GM19025 (cell line): ENCODE measurements around the gene KRT73.

Experiments used
- ATAC-seq: cut with Tn5 transposase; IDR thresholded peaks from one replicate; pipeline ENCODE4 v1.9.1; 2021; ENCODE audit warnings: mild to moderate bottlenecking, low read depth, moderate library complexity; ENCODE audit not compliant: unreplicated experiment

KRT73 gene

GRCh38 chr12:52646613-52647012 lies 28.3 kb upstream of the KRT73 start:
- ATAC-seq, result no peak

DNA sequence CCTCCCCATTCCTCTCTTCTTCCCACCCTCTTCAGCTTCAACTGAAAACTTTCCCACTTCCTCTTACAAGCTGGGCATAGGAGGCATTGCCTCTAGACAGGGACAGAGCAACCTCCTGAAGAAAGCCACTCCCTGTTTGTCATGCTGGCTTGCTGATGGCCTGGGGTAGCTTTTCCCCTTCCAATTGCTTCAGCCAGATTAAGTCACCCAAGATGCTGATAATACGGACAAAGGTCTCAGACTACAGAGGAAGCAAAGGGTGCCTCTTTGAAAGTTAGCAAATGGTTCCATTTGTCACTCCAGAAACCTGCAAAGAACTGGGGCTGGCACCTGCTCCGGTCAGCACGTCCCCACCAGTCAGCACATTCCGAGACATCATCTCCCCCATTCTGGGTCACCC lies 27.6 kb upstream of the KRT73 start:
- ATAC-seq, result no peak

DNA sequence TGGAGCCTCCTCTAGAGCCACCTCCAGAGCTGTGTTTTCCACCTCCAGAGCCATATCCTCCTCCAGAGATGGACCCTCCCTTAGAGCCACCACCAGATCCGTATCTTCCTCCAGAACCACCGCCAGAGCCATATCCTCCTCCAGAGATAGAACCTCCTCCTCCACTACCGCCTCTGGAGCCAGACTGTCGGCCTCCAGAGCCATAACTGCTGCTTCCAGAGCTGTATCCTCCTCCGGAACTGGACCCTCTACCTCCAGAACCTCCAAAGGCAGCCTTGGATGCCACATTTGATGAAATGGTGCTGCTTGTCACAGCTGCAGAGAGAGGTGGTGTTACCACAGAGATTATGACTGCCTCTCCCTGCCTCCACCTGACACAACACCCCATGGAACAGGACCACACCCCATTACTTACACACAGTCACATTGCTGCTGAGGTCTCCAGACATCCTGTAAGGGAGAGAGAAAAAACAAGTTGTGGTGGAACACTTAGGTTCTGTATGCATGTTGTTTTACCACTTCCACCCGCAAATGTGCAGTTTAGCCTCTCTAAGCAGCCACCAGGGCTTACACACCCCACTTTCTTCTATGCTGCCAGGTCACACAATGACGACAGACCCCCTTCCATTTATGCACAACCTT lies 26.9 kb upstream of the KRT73 start:
- ATAC-seq, result no peak

GRCh38 chr12:52644078-52644415 lies 25.7 kb upstream of the KRT73 start:
- no peak for ATAC-seq

- ATAC-seq, result no peak
These were observed 25.1 kb upstream of the KRT73 start for GRCh38 chr12:52643233-52644077.

GRCh38 chr12:52641468-52641867 lies 23.1 kb upstream of the KRT73 start:
- ATAC-seq, result no peak

DNA sequence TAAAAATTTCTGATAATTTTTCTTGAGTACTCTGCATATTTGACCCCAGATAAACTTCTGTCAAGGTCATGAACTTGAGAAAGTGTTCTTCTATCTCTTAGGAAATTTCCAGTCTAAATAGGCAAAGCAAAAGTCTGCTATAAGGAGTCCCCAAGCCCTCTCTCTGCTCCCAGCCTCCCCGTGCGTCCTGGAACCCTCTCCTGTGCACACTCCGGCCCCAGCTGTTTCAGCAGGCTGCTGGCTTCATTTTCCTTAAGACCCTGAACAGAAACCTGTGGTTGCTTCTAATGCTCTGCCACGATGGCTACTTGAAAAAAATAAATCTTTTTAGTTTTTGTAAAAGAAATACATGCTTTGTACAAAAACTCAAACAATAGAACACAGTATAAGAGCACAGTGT lies 18.9 kb upstream of the KRT73 start:
- ATAC-seq, result no peak

GRCh38 chr12:52636592-52637258 lies 18.4 kb upstream of the KRT73 start:
- ATAC-seq, result no peak

GRCh38 chr12:52636189-52636588 lies 17.8 kb upstream of the KRT73 start:
- no peak for ATAC-seq

DNA sequence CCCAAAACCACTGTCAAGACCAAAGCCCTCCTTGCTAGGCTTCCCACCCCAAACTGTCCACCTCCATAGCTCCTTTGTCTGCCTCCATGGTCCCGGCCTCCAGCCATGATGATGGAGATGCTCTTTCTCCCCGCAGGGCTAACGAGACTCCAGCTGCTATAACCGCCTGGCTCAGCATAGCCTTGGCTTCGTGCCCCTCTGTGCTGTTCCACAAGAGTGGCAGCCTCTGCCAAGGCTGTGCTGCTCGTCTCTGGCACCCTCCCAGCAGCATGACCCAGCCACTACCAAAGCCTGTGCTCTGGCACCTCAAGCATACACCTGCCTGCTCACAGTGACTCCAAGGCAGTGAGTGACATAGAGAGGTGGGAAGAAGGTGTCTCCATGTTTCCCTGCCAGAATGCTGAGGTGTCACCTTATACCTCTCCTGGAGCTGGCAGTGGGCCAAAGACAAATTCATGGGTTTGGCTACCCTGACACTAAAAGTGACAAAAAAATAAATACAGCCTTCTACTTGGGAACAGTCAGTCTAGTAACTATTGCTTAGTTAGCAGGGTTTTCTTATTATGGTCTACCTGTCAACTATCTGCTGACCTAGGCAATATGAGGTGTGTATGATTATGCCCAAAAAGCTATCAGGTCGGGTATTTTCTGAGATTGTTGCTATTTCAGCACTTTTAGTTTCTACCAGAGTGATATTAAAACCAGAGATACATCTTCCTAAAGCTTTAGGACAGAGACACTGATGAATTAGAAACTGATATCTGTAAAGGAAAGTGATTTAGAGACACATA lies 16.1 kb upstream of the KRT73 start:
- no peak for ATAC-seq

DNA sequence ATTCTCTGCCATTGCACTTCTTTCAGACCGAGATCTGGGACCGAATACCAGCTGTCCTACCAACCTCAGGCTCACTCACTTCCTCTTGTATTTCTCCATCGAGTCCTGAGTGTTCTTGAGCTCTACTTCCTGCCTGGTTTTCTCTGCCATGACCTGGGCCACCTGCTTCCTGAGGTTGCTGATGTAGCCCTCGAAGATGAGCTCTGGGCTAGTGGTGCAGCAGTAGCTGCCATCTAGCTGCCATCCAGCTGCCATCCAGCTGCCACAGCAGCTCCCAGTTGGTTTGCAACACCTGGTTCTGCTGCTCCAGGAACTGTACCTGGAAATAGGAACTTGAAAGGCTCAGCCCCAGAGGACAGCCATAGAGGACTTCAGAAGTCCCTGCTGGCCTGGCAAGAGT lies 15.0 kb upstream of the KRT73 start:
- no peak for ATAC-seq

- no peak for ATAC-seq
These were observed 14.3 kb upstream of the KRT73 start for GRCh38 chr12:52632656-52633055.

DNA sequence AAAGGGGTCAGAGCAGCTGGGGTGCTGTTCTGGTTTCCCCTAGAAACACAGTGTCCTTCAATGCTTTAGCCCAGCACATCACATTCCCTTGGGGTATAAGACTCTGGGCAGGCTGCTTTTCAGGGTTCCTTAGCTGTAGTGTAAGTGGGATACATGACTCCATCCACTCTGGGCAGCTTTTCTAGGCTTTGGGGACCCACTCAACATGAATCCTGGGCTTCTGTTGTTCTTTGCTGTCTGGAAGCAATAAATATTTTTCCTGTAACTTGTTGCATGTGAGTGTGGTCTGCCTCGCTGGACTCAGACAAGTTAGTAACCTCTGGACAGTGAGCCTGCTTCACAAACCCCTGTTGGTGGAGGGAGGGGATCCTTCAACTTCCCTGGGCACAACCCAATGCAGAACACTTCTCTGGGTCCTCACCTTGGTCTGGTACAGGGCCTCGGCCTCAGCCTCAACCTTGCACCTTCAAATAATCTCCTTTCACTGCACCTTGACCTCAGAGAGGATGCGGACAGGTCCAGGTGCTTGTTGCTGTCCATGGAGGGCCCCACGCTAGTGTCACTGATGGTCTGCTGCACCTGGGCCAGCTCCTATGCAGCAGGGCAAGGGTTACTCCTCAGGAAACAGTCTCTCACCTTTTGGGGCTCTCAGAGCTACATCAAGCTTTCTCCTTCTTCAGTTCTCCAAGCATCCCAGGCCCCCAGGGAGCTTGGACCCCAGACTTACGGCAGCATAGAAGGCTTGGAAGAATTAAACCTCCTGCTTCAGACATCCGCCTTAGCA lies 13.5 kb upstream of the KRT73 start:
- ATAC-seq, result no peak

DNA sequence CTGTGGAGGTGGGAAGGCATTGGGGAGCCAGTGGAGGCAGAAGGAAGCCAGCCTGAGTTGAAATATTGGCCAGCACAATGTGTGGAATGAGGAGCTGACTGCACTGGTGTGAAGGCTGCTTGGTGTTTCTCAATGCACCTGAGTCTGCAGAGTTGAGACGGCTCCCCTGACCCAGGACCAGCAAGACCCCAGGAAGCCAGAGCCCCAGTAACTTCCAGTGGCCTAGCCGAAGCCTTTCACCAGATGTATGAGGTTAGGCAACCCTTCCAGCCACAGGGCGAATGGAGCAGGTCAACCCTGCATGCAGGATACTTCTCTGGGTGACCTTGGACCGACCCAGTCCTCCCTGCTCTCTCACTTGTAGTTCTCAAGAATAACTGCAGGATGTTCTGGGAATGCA lies 12.9 kb upstream of the KRT73 start:
- no peak for ATAC-seq

DNA sequence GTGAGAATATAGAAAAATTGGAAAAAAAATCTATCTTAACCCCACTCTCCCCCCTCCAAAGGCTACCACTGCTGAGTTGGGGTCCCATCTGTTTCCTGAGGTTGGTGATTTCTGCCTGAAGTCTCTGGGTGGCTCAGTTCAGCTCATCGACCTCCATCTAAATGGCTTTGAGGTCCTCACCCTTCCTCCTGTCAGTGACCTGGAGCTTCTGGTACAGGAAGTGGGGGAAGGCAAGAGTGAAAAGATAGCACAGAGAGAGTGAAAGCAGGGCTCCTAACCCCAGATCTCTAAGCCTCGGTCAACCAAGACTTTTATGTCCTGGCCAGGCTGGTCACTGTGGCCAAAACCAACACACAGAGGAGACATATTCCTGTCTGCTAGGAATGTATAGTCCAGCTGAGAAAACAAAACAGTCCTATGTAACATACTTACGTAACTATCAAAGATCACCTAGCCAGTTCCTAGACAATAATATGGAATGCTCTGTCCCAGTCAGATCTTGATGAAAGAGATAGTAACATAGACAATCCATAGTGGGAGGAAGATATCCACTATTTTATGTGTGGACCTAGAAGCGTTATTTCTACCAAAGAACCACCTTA lies 12.3 kb upstream of the KRT73 start:
- no peak for ATAC-seq

GRCh38 chr12:52630008-52630500 lies 11.7 kb upstream of the KRT73 start:
- ATAC-seq, result no peak

DNA sequence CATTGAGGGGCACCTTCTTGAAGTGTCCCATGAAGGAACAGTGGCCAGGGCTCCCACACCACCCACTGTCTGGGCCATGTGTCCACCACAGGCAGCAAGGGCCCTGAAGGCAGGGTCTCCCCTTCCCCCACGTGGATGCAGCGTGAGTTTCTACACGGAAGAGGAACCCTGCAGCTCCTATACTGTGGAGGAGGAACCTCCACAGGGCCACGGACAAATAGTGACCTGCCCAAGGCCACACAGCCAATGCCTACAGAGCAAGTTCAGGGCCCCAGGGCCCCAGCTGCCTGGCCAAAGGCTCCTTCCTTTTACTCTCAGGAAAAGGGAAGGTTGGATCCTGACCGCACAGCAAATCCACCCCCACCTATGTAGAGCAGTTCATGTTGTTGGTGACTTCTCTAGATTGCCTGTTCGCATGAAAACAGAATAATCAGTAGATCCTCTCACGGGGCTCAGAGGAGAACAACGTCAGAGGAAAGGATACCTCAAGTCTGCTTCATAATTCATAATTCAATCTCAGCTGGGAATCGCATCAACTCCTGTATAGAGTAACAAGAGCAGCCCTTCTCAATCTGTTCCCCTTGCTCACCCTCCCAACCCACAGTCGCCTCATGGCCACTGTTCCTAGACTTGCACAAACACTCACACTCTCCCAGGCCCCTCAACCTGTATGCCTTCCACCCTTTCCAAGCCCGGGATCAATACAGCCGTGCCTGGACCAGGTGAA lies 11.1 kb upstream of the KRT73 start:
- ATAC-seq, result no peak

GRCh38 chr12:52628841-52629240 lies 10.5 kb upstream of the KRT73 start:
- no peak for ATAC-seq

- ATAC-seq, result no peak
These were observed 9.8 kb upstream of the KRT73 start for GRCh38 chr12:52628111-52628507.
